Choroid plexus epithelial cell (primary cell): ENCODE data around the gene SLC30A1.
A peak's percentile ranks its signal among the peaks of the same experiment; 100 is the strongest.

Experiments used
- DNase-seq: peaks from one replicate; pipeline ENCODE4 v3.0.0-alpha.2; 2010; ENCODE audit warnings: low read depth
- H3K4me3 ChIP-seq: 2 replicates; pipeline ENCODE4 v1.5.1; 2011; ENCODE audit warnings: low read depth, mild to moderate bottlenecking, control low read depth, low read length, moderate library complexity
- TF ChIP-seq, protein P1 (sequence below): conservative IDR thresholded peaks from 2 replicates; pipeline ENCODE4 v1.5.1; 2011; ENCODE audit warnings: low read depth, mild to moderate bottlenecking, control low read depth, inconsistent platforms, low read length, moderate library complexity

SLC30A1 gene

GRCh38 chr1:211613108-211613947 lies 34.4 kb upstream of the SLC30A1 start:
- TF ChIP-seq, protein P1, sequence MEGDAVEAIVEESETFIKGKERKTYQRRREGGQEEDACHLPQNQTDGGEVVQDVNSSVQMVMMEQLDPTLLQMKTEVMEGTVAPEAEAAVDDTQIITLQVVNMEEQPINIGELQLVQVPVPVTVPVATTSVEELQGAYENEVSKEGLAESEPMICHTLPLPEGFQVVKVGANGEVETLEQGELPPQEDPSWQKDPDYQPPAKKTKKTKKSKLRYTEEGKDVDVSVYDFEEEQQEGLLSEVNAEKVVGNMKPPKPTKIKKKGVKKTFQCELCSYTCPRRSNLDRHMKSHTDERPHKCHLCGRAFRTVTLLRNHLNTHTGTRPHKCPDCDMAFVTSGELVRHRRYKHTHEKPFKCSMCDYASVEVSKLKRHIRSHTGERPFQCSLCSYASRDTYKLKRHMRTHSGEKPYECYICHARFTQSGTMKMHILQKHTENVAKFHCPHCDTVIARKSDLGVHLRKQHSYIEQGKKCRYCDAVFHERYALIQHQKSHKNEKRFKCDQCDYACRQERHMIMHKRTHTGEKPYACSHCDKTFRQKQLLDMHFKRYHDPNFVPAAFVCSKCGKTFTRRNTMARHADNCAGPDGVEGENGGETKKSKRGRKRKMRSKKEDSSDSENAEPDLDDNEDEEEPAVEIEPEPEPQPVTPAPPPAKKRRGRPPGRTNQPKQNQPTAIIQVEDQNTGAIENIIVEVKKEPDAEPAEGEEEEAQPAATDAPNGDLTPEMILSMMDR, result no peak
- peak; percentile 96 for DNase-seq
- H3K4me3 ChIP-seq, result no peak overlapping the region

DNA sequence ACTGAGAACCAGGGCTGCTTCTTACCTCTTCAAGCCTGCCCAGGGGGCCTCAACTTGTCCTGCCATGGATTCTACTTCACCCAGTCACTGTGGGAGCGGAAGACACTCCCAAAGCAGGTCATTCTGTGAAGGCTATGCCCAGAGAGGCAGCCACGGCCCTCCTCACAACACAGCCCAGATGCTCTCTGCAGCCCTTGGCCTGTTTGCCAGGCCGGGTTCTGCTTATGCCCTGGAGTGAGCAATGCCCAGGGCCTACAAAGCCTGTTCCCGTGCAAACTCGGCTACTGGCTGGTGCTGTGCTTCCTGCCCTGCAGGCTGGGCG lies 33.8 kb upstream of the SLC30A1 start:
- TF ChIP-seq, protein P1, result no peak
- no peak overlapping the region for H3K4me3 ChIP-seq
- no peak for DNase-seq

DNA sequence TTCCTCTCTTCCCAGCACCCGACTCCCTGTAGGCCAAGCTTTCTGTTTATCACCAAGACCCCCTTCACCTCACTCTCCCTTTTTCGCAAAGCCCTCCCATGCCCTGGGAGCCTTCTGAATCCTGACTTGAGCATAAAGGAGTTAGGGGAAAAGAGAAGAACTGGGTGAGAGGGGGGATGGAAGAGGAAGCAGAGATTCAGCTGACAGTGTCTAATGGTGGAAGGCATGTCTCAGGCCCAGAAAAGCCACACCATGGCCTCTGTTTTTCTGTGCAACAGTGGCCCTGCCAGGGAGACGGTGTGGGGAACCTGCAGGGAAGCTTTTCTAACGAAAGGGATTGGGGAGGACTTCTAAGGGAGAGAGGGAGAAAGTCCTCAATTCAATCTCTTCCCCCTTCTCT lies 32.9 kb upstream of the SLC30A1 start:
- TF ChIP-seq, protein P1, result no peak
- no peak for DNase-seq
- H3K4me3 ChIP-seq, result no peak overlapping the region

DNA sequence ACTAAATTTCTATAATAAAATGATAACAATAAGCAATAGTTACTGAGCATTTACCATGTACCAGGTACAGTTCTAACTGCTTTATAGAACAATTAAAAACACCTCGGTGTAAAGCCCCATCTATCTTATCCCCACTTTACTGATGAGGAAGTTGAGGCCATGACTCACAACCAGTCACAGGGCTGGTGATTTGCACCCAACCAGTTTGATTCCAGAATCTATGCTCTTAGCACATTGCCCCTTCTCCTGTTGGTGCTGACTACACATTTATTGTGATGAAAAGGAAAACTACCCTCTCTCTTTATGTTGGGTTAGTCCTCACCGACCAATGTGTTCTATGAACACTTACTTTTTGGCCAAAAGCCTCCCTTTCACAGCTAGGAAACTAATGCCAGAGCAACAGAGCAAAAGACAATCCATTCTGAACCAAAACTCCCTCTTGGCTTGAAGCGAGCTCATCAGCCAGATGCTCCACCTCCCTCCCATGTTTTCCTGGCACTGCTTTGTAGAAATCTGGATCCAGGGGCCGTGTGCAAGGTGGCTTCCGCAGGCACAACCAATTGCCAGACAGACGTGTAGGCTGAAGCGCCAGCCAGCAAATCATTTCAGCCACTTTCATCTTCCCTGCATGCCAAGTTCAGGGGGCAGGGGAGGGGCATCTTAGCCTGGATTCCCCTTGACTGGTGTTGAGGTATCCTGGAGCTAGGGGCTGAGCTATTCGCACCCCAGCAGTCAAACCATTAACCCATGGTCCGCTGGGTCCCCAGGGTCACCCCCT lies 32.0 kb upstream of the SLC30A1 start:
- TF ChIP-seq, protein P1, result no peak
- no peak overlapping the region for H3K4me3 ChIP-seq
- no peak for DNase-seq

GRCh38 chr1:211609120-211610024 lies 30.4 kb upstream of the SLC30A1 start:
- H3K4me3 ChIP-seq, result no peak overlapping the region
- TF ChIP-seq, protein P1, result no peak
- DNase-seq, result peak; percentile 51

DNA sequence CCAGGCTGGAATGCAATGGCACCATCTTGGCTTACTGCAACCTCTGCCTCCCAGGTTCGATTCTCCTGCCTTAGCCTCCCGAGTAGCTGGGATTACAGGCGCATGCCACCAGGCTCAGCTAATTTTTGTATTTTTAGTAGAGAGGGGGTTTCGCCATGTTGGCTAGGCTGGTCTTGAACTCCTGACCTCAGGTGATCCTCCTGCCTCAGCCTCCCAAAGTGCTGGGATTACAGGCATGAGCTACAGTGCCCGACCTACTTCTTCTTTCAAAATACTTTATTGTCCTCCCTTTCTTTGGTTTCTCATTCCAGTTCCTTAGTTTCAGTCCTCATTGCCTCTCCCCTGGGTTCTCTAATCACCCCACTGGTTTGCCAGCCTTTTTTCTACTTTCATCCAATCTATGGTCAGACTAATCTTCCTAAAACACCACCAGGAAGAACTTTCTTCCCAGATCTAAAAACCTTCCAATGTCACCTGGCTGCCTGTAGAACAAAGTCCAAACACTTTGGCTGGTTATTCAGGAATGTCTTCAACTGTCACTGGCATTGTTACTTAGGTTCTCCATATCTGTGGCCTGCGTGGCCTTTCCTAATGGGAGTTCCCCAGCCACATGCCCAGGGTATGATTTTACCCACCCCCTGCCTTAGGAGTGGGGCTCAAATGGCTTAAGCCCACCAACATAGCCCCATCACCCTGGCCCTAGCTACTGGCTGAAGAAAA lies 29.0 kb upstream of the SLC30A1 start:
- DNase-seq, result no peak
- TF ChIP-seq, protein P1, result no peak
- H3K4me3 ChIP-seq, result no peak overlapping the region
